IPS DF 4.7 (cell line): ENCODE measurements around the gene PDIA5.
A peak's percentile ranks its signal among the peaks of the same experiment; 100 is the strongest.

Experiments
- DNase-seq: peaks from one replicate; pipeline ENCODE4 v3.0.0-alpha.2; 2013; ENCODE audit warnings: low spot score; ENCODE audit errors: extremely low read depth

Gene PDIA5

DNA sequence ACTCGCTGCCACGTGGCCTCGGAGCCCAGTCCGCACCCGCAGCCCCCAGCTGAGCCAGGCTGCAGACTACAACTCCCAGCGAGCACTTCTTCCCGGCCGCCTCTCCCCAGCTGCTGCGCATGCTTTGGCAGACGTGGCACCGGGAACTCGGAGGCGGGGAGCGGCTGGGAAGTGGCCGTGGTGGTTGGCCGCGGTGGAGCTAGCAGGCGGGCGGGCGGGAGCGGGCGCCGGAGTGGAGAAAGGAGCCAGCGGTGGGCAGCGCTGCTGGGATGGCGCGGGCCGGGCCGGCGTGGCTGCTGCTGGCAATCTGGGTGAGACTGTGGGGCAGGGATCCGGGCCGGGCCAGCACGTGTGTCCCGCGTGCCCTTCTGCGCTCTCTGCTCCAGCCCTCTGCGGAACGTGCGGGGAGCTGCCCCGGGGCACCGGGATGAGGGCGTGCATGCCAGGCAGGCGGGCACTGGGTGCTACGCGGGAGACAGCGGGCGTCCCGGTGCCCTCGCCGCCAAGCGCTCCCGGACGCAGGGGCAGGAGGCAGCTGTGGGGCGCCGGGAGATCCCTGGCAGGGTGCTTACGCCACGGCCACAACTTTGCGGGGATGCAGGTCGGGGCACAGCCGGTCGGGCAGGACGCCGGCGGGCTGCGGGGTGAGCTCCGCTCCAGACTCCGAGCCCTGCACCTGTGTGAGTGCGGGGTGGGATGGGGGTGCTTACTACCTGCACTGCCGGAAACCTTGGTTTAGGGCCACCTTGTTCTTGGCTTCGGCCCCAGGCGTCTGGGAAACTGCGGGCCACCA is at the start of gene PDIA5:
PDIA5 (plus strand) TSS at position 130 of the 793 bp plus-strand sequence; CDS start at position 270, 140 bp downstream.
- peak; percentile 62 for DNase-seq

DNA sequence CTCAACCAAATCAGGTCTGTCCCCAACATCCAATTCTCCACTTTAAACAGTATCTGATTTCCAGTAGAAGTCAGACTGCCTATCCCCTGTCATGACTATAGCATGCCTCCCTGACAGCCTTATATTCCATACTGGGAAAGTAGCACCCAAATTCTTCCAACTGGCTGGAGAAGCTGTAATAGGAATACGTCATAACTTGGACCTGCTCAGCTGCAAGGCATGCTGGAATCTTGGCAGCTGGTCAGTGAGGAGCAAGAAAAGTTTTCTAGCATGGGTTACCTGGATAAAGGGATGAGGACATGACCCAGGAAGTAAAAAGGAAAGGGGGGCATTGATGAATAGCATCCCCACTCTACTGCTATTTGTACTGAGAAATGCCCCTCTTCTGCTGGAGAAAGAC is 48.1 kb upstream of the PDIA5 start:
- DNase-seq = no peak

DNA sequence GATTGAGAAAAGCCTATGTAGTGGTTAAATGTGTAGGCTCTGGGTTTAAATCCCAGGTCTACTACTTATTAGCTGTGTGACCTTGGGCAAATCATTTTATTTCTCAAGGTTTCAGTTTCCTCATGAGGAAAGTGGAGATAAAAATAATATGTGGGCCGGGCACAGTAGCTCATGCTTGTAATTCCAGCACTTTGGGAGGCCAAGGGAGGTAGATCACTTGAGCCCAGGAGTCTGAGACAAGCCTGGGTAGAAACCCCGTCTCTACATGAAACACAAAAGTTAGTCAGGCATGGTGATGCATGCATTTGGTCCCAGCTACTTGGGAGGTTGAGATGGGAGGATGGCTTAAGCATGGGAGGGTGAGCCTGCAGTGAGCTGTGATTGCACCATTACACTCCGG is 47.7 kb upstream of the PDIA5 start:
- no peak for DNase-seq

DNA sequence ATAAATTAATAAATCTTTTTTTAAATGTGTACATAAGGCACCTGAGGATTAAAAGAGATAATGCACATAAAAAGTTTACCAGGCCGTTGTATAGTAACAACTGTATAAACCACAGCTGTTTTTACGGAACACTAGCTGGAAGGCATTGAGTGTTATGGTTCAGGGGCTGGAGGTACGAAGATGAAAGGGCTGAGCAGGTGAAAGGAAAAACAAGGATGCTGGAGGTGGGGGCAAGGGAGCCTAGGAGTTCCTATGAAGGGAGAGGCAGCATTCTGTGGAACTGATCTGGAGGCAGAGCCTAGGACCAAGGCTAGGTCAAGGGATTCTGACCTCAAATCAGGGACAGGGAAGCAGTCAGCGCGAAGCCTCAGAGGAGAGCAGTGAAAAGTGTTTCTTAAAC is 47.2 kb upstream of the PDIA5 start:
- DNase-seq = no peak

DNA sequence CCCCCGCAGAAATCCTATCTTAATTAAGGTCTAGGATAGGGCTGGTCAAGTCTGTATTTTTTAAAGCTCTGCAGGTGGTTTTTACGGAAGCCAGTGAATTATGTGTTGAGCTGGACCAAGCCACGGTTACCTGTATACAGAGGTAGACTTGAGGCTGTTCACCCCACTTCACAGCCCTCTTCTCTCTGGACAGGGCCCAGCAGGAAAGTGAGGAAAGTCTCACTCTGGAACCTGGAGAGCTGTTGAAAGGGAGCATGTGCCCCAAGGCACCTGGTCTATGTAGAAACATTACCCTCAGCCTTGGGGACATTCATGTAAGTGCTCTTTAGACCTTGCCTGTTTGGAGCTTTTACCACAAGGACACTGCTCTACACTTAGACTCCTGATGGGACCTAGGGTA is 46.1 kb upstream of the PDIA5 start:
- DNase-seq = no peak

DNA sequence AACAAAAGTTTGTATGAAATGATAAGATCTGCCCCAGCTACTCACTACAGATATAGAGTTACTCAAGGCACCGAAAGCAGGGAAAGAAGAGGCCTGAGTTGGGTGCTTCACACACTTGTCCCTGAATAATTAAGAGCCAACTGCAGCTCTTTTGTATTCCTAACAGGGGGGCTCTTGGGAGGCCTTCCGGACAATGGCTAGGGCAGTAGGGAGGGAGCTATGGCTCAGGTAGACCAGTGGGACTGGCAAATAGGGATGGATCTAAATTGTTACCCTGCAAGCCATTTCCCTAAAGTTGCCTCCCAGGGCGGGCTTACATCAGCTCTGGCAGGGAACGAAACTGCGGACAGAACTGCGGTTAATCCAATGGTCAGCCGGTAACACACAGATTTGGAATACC is 45.4 kb upstream of the PDIA5 start:
- no peak for DNase-seq

DNA sequence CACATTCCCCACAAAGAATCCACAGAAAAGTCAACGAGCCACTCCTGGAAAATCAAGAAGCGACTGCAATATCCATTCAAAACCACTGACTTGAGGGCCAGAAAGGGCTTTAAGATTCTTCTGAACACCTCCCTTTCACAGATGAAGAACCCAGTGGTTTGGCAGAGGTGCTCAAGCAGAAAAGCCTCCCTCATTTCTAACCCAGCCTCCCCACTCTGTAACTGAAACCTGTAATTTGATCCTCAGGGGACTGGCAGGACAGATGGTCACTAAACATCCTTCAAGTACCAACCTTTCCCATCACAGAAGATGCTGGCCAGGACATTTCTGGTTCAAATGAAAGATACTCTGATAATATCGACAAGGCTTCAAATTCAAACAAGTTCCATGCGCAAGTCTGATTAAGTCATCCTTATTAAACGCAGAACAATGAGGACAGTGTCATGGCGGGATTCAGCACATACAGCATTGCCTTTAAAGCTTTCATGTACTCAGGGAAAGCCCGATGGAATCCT is 44.8 kb upstream of the PDIA5 start:
- DNase-seq = no peak

DNA sequence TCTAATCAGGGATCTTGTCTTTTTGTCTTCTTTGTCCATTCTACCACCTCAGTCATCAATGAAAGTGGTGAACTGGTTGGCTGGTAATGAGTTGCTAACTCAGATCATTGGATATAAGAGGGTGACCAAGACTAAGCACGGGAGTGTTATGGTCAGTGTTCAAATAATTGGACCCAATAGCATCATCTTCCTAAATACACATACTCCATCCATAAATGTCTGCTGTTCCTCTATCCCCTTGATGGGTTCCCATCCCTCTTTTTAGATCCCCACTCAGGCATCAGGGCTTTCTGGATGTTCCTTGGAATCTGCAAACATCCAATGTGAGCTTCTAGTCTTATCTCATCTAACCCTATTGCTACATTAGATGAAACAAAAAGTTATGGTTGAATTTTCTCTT is 42.8 kb upstream of the PDIA5 start:
- no peak for DNase-seq

DNA sequence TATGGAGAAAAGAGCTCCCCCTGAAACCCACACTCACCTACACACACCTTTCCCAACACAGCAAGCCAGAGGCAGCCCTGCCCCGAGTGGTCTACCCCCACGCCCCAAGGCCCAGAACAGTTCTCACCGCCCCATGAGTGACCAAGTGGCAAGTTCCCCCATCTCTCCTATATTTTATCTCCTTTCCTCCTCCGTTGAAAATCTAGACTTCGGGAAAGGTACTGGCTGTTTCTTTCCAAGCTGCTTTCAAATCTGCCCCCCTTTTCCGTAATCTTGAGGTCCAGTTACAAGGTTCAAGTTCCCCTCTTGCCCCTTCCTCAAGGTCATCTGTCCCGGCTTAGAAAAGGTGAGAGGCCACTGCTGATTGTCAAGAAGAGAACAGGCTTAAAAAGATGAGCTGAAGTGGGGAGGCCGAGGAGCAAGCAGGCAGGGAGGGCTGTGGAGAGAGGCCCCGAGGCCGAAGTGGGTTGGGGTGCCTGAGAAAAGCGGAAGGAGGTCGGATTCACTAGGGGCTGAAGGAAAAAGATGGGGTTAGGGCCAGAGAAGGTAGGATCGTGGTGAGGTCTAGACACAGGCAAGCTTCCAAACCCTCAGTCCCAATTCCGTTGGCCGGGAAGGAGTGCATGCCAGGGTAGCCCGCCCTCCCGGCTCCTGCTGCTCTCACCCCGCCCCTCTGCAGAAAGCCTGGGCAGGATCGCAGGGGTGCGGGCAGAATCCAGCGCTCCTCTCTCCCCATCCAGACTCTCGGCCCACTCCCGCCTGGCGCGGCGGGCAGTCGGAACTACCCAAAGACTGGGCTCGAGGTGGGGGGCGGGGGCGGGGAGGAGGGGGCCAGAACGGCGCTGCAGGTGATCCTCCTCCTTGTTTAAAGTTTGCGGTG is 40.9 kb upstream of the PDIA5 start:
- DNase-seq = no peak

DNA sequence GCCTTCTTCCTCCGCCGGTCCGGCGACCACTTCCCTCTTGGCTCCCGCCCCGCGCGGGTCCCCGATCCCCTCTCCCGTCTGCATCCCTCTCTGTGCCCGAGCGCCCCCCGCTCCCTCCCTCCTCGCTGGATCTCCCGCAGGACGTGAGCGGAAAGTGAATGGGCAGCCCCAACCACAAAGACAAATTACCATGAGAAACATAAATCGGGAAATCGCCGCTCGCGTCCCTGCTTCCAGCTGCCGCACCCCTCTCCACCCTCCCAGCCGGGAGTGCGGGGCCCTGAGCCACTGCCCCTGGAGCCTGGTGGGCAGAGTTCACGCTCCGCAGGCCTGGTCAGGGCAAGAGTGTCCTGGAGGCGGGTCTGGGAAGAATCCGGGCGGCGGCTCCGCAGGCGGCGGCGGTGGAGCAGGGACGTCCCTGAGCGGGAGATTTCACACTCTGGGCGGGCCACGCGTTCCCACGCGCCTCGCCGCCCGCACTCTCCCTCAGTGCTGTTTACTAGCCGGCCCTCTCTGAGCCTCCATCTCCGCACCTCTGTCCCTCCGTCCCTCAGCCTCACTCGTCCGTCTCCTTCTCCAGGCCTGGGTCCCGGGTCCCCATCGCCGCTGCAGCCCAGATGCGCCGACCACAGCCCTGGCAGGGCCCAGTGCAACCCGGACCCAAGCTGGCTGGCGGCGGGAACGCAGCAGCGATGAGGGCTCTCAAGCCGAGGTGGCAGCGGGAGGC is 40.1 kb upstream of the PDIA5 start:
- DNase-seq = no peak

DNA sequence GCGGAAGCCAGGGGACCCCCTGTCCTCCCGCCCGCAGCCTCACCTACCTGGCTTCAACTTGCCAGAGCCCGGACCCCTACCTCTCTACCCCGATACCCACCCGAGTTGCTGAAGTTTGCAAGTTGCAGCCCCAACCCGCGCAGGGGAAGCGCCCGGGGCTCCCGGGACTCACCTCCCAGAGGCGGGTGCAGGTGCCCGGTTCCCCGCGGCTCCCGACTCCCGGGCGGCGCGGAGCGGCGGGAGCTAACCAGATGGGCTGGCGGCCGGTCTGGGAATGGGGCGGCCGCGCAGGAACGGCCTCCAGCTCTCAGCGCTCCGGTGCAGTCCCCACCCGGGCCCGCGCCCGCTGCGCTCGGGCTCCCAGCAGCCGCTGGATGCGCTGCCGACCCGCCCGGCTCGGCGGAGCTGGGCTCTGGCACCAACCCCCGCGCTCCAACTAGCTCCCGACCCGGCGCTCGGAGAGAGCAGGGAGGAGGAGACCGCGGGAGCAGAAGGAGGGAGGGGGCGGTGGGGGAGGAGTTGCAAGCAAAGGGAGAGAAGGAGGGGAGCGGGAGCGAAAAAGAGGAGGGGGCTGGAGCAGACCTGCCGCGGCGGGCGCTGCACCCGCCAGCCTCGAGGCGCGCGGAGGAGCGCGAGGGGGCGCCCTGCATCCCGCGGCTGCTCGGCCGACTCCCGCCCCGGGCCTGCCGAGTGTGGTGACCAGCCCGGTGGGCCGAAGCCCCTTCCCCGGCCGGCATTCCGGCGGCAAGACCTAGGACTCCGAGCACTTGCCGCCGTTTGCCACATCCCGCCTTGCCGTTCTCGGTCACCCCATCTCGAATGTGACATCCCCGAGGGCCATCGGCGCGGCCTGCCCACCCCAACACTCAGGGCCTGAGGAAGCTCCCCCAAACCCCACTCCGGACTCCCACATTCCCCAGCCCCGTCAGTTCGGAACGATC is 39.3 kb upstream of the PDIA5 start, which contains the start of gene SEMA5B:
SEMA5B (minus strand) TSS at position 472 of the 941 bp plus-strand sequence. CDS start 66,500 bp downstream, outside the sequence.
- DNase-seq = no peak

DNA sequence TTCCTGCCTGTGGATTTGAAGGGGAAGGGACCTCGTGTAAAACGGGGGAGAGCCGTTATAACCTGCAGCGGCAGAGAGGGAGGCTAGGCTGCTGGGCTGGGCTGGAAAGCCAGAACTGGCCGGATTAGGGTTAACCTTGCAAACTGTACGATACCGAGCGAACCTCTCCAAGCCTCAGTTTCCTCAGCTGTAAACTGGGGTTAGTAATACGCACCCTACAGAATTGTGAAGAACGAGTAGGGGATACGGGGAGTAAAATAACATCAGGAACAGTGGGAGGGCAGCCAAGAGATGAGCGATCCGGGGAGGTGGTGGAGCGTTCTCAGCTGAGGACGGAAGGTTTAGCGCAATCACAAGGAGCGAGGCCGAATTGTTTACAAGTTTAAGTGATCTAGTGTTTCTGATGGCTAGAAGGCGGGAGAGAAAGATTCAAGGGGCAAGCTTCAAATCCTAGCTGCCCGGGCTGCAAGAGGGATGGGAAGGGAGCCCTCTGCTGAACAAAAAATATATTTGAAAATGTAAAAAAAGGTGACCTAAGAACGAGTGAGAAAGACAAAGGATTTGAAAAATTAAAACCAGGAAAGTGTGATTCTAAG is 38.5 kb upstream of the PDIA5 start:
- DNase-seq = no peak

DNA sequence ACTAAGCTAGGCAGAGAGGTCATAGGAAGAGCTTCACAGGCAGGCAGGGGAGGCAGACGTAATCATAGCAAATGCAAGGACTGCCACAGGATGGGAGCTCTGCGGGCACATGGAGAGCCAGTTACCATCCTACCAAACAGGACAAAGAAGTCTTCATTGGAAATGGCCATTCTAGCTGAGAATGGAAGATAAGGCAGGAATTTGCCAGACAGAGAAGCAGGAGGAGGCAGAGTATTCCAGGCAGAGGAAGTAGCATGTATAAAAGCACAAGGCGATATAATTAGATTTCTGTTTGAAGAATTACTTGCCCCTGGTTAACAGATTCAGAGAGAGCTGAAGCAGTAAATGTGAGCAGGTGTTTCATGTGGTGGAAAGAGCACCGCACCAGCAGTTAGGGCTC is 35.8 kb upstream of the PDIA5 start:
- no peak for DNase-seq

DNA sequence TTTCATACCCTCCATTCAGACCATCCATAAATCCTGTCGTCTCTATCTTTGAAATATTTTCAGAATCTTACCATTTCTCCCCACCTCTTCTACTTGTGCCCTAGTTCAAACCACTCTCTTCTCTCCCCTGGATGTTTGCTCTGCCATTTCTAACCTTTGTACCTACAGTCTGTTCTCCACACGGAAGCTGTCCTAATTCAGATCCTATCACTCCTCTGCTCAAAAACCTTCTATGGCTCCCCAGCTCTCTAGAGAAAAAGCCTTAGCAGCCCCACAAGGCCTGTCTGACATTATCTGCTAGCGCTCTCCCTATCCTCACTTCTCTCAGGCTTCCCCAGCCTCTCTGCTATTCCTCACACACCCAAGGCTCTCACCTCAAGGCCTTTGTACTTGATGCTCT is 34.8 kb upstream of the PDIA5 start:
- no peak for DNase-seq

DNA sequence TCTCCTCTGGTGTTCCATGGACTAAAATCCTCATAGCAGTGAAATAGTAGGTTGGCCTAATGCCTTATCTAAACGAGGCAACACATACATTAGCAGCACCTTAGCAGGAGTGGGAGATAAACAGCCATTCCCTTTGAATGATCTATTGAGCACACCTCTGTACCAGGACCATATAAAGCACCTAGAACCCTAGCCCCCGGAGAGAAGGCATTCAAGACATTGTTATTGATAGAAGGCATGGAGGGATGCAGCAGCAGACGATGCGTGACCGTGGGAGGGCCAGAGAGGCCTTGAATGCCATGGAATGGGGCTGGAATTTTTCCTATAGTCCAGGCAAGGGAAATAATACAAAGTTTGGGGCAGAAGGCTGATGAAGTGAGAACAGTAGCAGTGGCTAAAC is 32.7 kb upstream of the PDIA5 start:
- no peak for DNase-seq

DNA sequence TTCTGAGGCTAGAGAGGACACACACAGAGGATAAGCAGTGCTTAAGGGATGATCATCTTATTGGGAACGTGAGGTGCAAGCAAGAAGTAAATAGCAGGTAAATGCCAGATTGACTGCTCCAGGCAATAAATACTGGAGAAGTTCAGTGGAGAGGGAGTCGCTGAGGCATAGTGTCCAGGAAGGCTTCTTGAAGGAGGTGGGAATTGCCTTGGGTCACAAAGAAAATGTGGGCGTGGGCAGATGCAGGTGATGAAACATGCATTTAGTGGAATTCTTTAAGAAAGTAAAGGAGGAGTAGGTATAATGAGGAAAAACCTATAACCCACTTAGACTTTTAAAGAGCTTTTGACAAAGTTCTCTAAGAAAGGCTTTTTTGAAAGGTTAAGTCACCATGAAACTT is 31.8 kb upstream of the PDIA5 start:
- no peak for DNase-seq

DNA sequence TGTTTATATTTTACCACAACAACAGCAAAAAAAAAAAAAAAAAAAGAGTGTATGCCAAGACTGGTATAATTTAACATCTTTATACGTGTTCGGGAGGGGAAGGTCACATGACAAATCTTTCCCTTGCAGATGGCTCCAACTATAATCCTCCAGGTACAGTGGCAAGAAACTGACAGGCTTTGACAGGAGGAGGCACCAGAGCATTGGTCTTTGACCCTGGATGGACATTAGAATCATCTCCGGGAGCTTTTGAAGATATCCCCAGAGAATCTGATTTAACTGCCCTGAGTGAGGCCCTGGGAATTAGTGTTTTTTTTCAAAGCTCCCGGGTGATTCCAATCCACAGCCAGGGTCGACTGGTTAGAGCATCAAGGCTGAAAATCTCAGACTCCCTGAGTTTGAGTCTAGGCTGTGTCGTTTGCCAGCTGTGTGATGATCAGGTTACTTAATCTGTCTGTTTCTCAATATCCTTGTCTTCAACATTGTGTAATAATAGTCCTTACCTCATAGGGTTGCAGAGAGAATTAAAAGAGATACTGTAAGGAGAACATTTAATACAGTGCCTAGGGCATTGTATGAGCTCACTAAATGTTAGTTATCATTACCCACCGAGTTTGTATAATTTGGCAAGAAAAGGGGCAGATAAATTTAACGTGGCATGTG is 30.3 kb upstream of the PDIA5 start:
- no peak for DNase-seq

DNA sequence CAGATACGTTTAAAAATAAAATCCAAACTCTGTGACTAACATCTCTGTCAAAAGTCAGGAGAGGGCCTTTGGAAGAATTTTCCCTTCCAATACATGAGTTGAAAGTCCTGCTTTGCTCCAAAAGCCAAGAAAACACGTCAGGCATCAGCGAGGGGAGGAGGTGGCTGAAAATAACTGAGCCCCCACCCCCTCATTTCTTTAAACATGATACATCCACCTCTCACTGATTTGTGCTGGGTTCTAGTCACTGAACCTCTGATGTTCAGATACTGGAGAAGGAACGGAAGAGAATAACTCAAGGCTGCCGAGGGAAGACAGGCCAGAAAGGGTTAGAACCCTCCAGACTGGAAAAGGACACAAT is 29.8 kb upstream of the PDIA5 start:
- no peak for DNase-seq

DNA sequence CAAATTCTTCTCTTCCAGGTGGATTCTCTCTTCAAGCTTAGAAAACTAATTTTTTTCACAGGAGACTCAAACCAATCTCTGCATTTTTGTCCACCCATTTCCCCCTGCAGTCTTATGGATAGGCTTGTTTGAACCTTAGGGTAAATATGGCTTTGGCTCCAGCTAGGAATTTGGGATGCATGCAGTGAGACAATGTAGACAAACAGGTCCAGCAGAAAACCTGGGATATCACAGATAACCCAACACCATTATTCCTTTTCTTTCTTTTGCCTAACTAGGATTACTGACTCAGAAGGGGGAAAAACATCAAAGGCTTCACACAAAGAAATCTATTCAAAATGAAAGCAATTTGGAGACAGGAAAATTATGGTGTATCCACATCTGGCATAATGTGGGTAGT is 28.1 kb upstream of the PDIA5 start:
- DNase-seq = no peak

DNA sequence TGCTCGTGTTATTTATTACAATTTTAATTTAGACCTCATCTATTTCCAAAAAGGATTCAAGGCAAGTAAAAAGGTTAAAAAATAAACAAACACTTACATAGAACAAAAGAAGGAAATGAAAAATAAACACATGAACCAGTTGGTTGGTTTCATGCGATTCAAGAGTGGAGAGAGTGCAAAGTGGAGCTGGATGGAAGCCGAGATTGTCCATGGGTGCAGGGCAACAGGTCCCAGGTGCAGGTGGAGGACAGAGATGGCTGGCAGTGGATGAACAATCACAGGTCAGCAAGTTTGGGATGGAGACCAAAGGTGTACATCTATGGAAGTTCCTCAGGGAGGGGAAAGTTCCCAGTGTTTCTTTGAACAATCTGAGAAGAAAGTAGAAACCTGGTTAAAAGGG is 27.6 kb upstream of the PDIA5 start:
- no peak for DNase-seq
